ENCODE data around the gene NEU4. TPM values are rescaled to one million over a fixed set of nuclear protein-coding genes. Genes with fewer than 3 reads are reported as not detected.
"Not testable (repeated sequence)": the region's sequence is repeated elsewhere in the genome, so short reads cannot be mapped to it uniquely, and the experiment has no call there.

NEU4 gene
- total and polyA plus RNA-seq, 10 donors, result 0.04 to 1.9 (median 0.32) TPM; not detected in 3

- TF ChIP-seq POLR2AphosphoS5 (IDR thresholded peaks at IDR 0.05) (no peak), POLR2A (IDR thresholded peaks at IDR 0.05) (no peak)
- TF ChIP-seq, protein P1, sequence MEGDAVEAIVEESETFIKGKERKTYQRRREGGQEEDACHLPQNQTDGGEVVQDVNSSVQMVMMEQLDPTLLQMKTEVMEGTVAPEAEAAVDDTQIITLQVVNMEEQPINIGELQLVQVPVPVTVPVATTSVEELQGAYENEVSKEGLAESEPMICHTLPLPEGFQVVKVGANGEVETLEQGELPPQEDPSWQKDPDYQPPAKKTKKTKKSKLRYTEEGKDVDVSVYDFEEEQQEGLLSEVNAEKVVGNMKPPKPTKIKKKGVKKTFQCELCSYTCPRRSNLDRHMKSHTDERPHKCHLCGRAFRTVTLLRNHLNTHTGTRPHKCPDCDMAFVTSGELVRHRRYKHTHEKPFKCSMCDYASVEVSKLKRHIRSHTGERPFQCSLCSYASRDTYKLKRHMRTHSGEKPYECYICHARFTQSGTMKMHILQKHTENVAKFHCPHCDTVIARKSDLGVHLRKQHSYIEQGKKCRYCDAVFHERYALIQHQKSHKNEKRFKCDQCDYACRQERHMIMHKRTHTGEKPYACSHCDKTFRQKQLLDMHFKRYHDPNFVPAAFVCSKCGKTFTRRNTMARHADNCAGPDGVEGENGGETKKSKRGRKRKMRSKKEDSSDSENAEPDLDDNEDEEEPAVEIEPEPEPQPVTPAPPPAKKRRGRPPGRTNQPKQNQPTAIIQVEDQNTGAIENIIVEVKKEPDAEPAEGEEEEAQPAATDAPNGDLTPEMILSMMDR (IDR thresholded peaks at IDR 0.05 in 8 of 11, conservative IDR thresholded peaks at IDR 0.05 in 3 of 11), result no peak
- H3K9me3 ChIP-seq, result no peaks in the 10 kb centered on the region
- peaks cover 0 to 54% (median 7%) of the 10 kb centered on the region in 7 donors for H3K27me3 ChIP-seq (replicated peaks in 1 of 7)
- H3K4me3 ChIP-seq, result no peak overlapping the region
- DNase-seq, result no peak
- H3K36me3 ChIP-seq, result no peaks in the 10 kb centered on the region
- peaks cover 0 to 30% (median 22%) of the 10 kb centered on the region in 6 donors for H3K4me1 ChIP-seq
- H3K27ac ChIP-seq, result no peak overlapping the region
- intact Hi-C loops (cut with DNase I; ENCODE audit: low total_unique reads), result no loop called here
- WGBS, 5 donors, result 84 to 90% (median 87%) methylated on average over 18 to 31 of the region's 31 CpGs
Measured at GRCh38 chr2:241820625-241821384, 11.8 kb downstream of the NEU4 start.

- H3K27ac ChIP-seq, result no peak overlapping the region
- H3K36me3 ChIP-seq, result no peaks in the 10 kb centered on the region
- WGBS, 5 donors, result 41 to 63% (median 52%) methylated on average over 28 of the region's 28 CpGs
- TF ChIP-seq, protein P1 (IDR thresholded peaks at IDR 0.05 in 8 of 11, conservative IDR thresholded peaks at IDR 0.05 in 3 of 11), result no peak
- peak in 1 of 3 donors; percentile 10 for TF ChIP-seq POLR2AphosphoS5 (IDR thresholded peaks at IDR 0.05)
- H3K4me1 ChIP-seq, result peaks cover 0 to 29% (median 20%) of the 10 kb centered on the region in 6 donors
- H3K27me3 ChIP-seq (replicated peaks in 1 of 7), result peaks cover 0 to 53% (median 3%) of the 10 kb centered on the region in 7 donors
- no peak for DNase-seq
- peaks cover 0 to 7% (median 4%) of the 10 kb centered on the region in 8 donors for H3K9me3 ChIP-seq
- intact Hi-C loops (cut with DNase I; ENCODE audit: low total_unique reads), result no loop called here
- H3K4me3 ChIP-seq, result peak overlapping the region in 1 of 8 donors; percentile 15
Measured at GRCh38 chr2:241821460-241822263, 12.7 kb downstream of the NEU4 start.

- no peak for DNase-seq
- H3K27ac ChIP-seq, result no peak overlapping the region
- TF ChIP-seq, protein P1 (IDR thresholded peaks at IDR 0.05 in 8 of 11, conservative IDR thresholded peaks at IDR 0.05 in 3 of 11), result no peak
- no peak for TF ChIP-seq POLR2A (IDR thresholded peaks at IDR 0.05)
- TF ChIP-seq POLR2AphosphoS5 (IDR thresholded peaks at IDR 0.05), result no peak
- H3K36me3 ChIP-seq, result no peaks in the 10 kb centered on the region
- peaks cover 0 to 24% (median 15%) of the 10 kb centered on the region in 6 donors for H3K4me1 ChIP-seq
- H3K4me3 ChIP-seq, result peak overlapping the region in 1 of 8 donors; percentile 15
- intact Hi-C loops (cut with DNase I; ENCODE audit: low total_unique reads), result no loop called here
- peaks cover 0 to 13% (median 10%) of the 10 kb centered on the region in 8 donors for H3K9me3 ChIP-seq
- WGBS, 5 donors, result 61 to 93% (median 77%) methylated on average over 10 to 14 of the region's 14 CpGs
- peaks cover 0 to 51% (median 0%) of the 10 kb centered on the region in 7 donors for H3K27me3 ChIP-seq (replicated peaks in 1 of 7)
Measured at GRCh38 chr2:241822264-241822623, 13.3 kb downstream of the NEU4 start.

GRCh38 chr2:241823531-241824437, 14.8 kb downstream of the NEU4 start:
- H3K4me3 ChIP-seq; DNase-seq; intact Hi-C loops (cut with DNase I; ENCODE audit: low total_unique reads); H3K36me3 ChIP-seq; H3K27ac ChIP-seq: not testable (repeated sequence)
- H3K27me3 ChIP-seq (replicated peaks in 1 of 7), result peaks cover 0 to 36% (median 0%) of the 10 kb centered on the region in 7 donors
- peaks cover 0 to 25% (median 20%) of the 10 kb centered on the region in 8 donors for H3K9me3 ChIP-seq
- peaks cover 0 to 17% (median 8%) of the 10 kb centered on the region in 6 donors for H3K4me1 ChIP-seq
- 90 to 93% (median 92%) methylated on average over 45 of the region's 45 CpGs for WGBS, 5 donors

Measured in spleen (tissue), 11 donors.